Heart right ventricle (tissue), 16 donors: ENCODE data around the gene UNC80. TPM values are rescaled to one million over a fixed set of nuclear protein-coding genes. Genes with fewer than 3 reads are reported as not detected.

Experiments used
- ATAC-seq, 8 donors: fragments of 200-7000 bp; cut with Tn5 transposase; one replicate each; pipeline ENCODE4 v1.9.1; 2020; ENCODE audit warnings: mild to moderate bottlenecking in 8 of 8, moderate library complexity in 8 of 8, moderate number of reproducible peaks in 1 of 8
- DNase-seq, 2 donors: peaks; one replicate each; pipeline ENCODE4 v3.0.0-alpha.2; 2020
- H3K27ac ChIP-seq, 10 donors: fragments of 200-600 bp; sonication (generic) in 2 of 10; one replicate each; pipeline versions ENCODE4 v1.5.0 to v1.8.0; 2020 to 2022; ENCODE audit warnings: mild to moderate bottlenecking in 3 of 10
- H3K27me3 ChIP-seq, 7 donors: fragments of 200-600 bp; one replicate each; pipeline ENCODE4 v1.8.0; 2021 to 2022; ENCODE audit warnings: mild to moderate bottlenecking in 2 of 7
- H3K36me3 ChIP-seq, 9 donors: fragments of 200-600 bp; sonication (generic) in 1 of 9; one replicate each; pipeline versions ENCODE4 v1.5.0 to v1.8.0; 2020 to 2022; ENCODE audit warnings: mild to moderate bottlenecking in 2 of 9
- H3K4me1 ChIP-seq, 9 donors: fragments of 200-600 bp; sonication (generic) in 1 of 9; one replicate each; pipeline versions ENCODE4 v1.5.0 to v1.8.0; 2020 to 2022; ENCODE audit warnings: mild to moderate bottlenecking in 4 of 9
- H3K4me3 ChIP-seq, 10 donors: fragments of 200-600 bp; sonication (generic) in 2 of 10; one replicate each; pipeline versions ENCODE4 v1.5.0 to v1.8.0; 2020 to 2022; ENCODE audit warnings: mild to moderate bottlenecking in 7 of 10, moderate library complexity in 2 of 10
- H3K9me3 ChIP-seq, 11 donors: fragments of 200-600 bp in 10 of 11; sonication (generic) in 2 of 11; one replicate each; pipeline versions ENCODE4 v1.5.0 to v1.8.0; 2013 to 2022; ENCODE audit warnings: mild to moderate bottlenecking in 2 of 11, control low read depth in 1 of 11, moderate library complexity in 1 of 11
- WGBS, 2 donors: extraction: QIAGEN DNeasy Blood & Tissue Kit; methylation state at CpG; one replicate each; pipeline ENCODE4 v1.1.7; 2013; ENCODE audit warnings: inconsistent platforms in 1 of 2; 5-methylcytosine and 5-hydroxymethylcytosine counted together
- intact Hi-C, 10 donors: fragments of 100-400 bp; cut with DNase I; formaldehyde crosslinking; loops; one replicate each; pipeline versions ENCODE4 v1.11.1 to v1.14.2; 2022
- polyA plus RNA-seq, 2 donors: library from polyadenylated mRNA; stranded (reverse); fragments of 200-250 nt; gene quantifications; one replicate each; pipeline ENCODE4 v1.2.3, GENCODE V29; 2013
- total RNA-seq, 10 donors: library from RNA; stranded (reverse); fragmentation: NEBNext Ultra II Directional in 3 of 10; extraction: Animal tissue kit (Norgen Biotek cat#: 25700) in 3 of 10; gene quantifications; one replicate each; pipeline versions ENCODE4 v1.2.1 to v1.2.4, GENCODE V29; 2021 to 2023
- TF ChIP-seq, protein P1 (sequence below), 9 donors: fragments of 200-600 bp; sonication (generic) in 2 of 9; IDR thresholded peaks; one replicate each; pipeline versions ENCODE4 v1.5.0 to v1.8.0; 2021 to 2022; ENCODE audit warnings: antibody characterized with exemption in 9 of 9, mild to moderate bottlenecking in 5 of 9, moderate library complexity in 1 of 9
- donor health status: Arrhythmogenic right ventricular cardiomyopathy.
- donor health status: ischemic (EF 13 %, LVEDD 7.1; RV severe dilation, severe dysfunction).
- donor health status: healthy with polysubstance abuse.
- donor health status: DM: no; HTN: yes; CAD: no.
- donor health status: DM: no; HTN: no; CAD: no.
- donor health status: ischemic (EF 25% LVEDD 6.9; RV normal size, moderate dysfunction).
- donor health status: ischemic (EF 25% LVEDD 5.7; RV mildly dilated, moderate dysfunction).
- donor health status: healthy.
- donor health status: DM: yes; HTN: yes; CAD: no.
- donor health status: Ischemic cardiomyopathy.
- donor health status: ischemic (EF 35%, LVEDD 5.7; RV mildly dilated, moderate dysfunction).
- donor health status: nonischemic (EF 11% LVEDD 7.7; RV severe dilation, severe dysfunction).
- donor health status: DM: yes; HTN: yes; CAD: no.
- donor health status: PGD.
- donor health status: ischemic (EF 29% LVEDD 5.4; RV normal size, mild dysfunction).
- donor health status: nonischemic (EF 23%, LVEDD 6.1; RV moderate dilation, normal function).

Gene UNC80
- total and polyA plus RNA-seq, 12 donors: under 0.01 to 1.3 (median 0.32) TPM; not detected in 4

DNA sequence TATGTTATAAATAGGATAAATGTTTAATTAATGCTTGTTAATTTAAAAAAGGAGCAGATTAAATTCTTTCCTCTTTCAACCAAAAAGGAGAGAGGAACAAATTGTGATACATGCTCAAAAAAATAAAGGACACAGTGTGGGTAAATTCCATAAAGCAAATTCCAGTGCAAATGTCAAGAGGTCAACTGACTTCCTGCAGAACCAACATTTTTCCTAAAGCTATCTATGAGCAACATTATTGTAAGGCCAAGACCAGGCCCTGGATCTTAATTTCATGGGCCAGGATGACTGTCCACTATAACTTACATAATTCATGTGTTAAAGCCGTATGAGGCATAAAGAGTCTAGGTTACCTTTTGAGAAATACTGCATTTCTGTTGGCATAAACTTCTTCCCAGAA, 136.9 kb downstream of the UNC80 start:
- no peaks in the 10 kb centered on the region for H3K36me3 ChIP-seq
- H3K4me1 ChIP-seq: no peaks in the 10 kb centered on the region
- intact Hi-C loops: no loop called here
- DNase-seq (no peak), ATAC-seq (no peak)
- no peaks in the 10 kb centered on the region for H3K27me3 ChIP-seq
- peaks cover 0 to 7% (median 0%) of the 10 kb centered on the region in 11 donors for H3K9me3 ChIP-seq
- H3K27ac ChIP-seq: no peak overlapping the region
- TF ChIP-seq, protein P1, sequence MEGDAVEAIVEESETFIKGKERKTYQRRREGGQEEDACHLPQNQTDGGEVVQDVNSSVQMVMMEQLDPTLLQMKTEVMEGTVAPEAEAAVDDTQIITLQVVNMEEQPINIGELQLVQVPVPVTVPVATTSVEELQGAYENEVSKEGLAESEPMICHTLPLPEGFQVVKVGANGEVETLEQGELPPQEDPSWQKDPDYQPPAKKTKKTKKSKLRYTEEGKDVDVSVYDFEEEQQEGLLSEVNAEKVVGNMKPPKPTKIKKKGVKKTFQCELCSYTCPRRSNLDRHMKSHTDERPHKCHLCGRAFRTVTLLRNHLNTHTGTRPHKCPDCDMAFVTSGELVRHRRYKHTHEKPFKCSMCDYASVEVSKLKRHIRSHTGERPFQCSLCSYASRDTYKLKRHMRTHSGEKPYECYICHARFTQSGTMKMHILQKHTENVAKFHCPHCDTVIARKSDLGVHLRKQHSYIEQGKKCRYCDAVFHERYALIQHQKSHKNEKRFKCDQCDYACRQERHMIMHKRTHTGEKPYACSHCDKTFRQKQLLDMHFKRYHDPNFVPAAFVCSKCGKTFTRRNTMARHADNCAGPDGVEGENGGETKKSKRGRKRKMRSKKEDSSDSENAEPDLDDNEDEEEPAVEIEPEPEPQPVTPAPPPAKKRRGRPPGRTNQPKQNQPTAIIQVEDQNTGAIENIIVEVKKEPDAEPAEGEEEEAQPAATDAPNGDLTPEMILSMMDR (IDR thresholded peaks at IDR 0.05): no peak
- 86 to 93% methylated on average over 1 of the region's 1 CpG for WGBS, 2 donors
- no peak overlapping the region for H3K4me3 ChIP-seq

DNA sequence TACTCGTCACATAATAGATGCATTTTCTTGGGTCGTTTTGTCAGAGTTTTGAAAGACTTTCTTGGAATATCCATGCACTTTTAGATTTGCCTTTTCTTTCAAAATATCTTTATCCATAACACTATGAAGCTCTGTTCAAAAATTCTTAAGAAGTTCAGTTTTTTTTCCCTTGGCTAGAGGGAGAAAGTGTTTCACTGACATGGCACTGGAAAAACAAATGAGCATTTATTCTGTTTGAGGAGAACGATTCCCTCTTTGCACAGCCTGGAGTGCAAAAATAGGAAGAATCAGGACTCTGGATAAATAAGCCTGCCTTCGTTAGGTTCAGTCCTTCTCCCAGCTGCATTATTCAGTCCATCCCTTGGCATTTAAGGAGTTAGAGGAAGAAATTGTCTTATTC, 139.9 kb downstream of the UNC80 start:
- H3K4me3 ChIP-seq: no peak overlapping the region
- no peak for DNase-seq
- intact Hi-C loops: no loop called here
- no peaks in the 10 kb centered on the region for H3K36me3 ChIP-seq
- no peaks in the 10 kb centered on the region for H3K27me3 ChIP-seq
- 74 to 79% methylated on average over 4 of the region's 4 CpGs for WGBS, 2 donors
- no peaks in the 10 kb centered on the region for H3K4me1 ChIP-seq
- ATAC-seq: no peak
- TF ChIP-seq, protein P1 (IDR thresholded peaks at IDR 0.05): no peak
- no peak overlapping the region for H3K27ac ChIP-seq
- H3K9me3 ChIP-seq: peaks cover 0 to 3% (median 0%) of the 10 kb centered on the region in 11 donors

DNA sequence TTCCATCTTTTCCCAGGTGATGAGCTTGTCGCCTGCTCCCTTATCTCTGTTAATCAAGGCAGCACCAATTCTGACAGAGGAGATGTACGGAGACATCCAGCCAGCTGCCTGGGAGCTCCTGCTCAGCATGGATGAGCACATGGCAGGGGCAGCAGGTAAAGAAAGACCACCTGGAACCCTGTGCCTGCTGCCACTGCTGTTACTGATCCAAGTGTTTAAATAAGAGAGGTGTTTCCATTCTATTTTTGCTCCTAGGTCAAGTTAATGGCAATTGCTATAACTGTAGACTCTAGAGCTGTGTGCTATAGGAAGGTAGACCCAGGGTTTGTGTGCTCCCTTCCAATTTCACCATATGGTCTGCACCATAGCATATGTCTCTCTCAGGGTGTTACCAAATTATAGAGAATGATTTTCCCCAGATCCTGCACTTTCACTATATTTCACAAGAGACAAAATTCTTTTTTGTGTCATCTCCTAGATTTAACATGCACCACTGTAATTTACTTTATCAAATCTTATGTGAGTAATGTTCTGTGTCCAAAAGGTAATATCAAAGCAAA, 142.2 kb downstream of the UNC80 start:
- intact Hi-C loops: no loop called here
- H3K27ac ChIP-seq: no peak overlapping the region
- WGBS, 2 donors: 84 to 86% methylated on average over 2 of the region's 2 CpGs
- H3K4me1 ChIP-seq: no peaks in the 10 kb centered on the region
- H3K9me3 ChIP-seq: peaks cover 0 to 3% (median 0%) of the 10 kb centered on the region in 11 donors
- H3K4me3 ChIP-seq: no peak overlapping the region
- DNase-seq (no peak), ATAC-seq (no peak)
- no peaks in the 10 kb centered on the region for H3K27me3 ChIP-seq
- H3K36me3 ChIP-seq: no peaks in the 10 kb centered on the region
- TF ChIP-seq, protein P1 (IDR thresholded peaks at IDR 0.05): no peak

DNA sequence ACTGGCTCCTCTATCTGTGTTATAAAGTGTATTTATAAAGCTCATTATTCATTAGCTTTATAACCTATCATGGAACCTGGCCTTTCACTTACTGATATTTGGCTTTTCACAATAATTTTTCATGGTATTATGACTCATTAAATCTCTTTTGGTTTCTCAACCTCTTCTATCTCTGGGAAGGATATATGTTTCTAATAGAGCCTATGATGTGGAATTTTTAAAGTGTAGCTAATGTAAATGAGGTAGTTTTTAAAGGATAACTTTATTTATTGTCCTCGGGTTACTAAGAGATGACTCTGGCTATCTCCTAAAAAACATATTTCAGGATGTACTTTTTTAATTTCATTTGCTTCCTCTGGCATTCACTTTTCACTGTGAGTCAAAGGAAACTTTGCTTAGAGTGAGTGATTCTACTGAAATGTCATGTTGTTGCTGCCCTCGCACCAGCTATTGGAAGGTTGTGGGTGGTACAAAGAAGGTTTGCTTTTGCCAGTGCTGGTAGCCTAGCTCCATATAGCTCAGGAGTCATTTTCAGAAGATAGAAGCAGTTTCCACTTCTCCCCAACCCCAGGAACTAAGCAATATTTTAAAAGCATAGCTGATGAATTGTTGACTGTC, 145.6 kb downstream of the UNC80 start:
- no peak overlapping the region for H3K4me3 ChIP-seq
- no peaks in the 10 kb centered on the region for H3K36me3 ChIP-seq
- TF ChIP-seq, protein P1 (IDR thresholded peaks at IDR 0.05): no peak
- H3K27ac ChIP-seq: no peak overlapping the region
- DNase-seq (no peak), ATAC-seq (no peak)
- intact Hi-C loops: no loop called here
- no peaks in the 10 kb centered on the region for H3K4me1 ChIP-seq
- no peaks in the 10 kb centered on the region for H3K27me3 ChIP-seq
- no peaks in the 10 kb centered on the region for H3K9me3 ChIP-seq
- WGBS, 2 donors: 85 to 86% methylated on average over 2 of the region's 2 CpGs
